DOHH2 (cell line): ENCODE measurements around the gene PAX7.

ENCODE experiments used
- EZH2phosphoT487 ChIP-seq: fragments of 200-600 bp; sonication (generic); IDR thresholded peaks from 2 replicates; pipeline ENCODE4 v1.6.1; 2017; ENCODE audit warnings: borderline replicate concordance, mild to moderate bottlenecking, antibody characterized with exemption, low read length, moderate library complexity, mixed read lengths
- TF ChIP-seq, protein P1 (sequence below): fragments of 200-600 bp; sonication (generic); IDR thresholded peaks from one replicate; pipeline ENCODE4 v1.5.1; 2014; ENCODE audit warnings: antibody characterized with exemption, mild to moderate bottlenecking, low read depth, low read length; ENCODE audit not compliant: poor library complexity, severe bottlenecking

DNA sequence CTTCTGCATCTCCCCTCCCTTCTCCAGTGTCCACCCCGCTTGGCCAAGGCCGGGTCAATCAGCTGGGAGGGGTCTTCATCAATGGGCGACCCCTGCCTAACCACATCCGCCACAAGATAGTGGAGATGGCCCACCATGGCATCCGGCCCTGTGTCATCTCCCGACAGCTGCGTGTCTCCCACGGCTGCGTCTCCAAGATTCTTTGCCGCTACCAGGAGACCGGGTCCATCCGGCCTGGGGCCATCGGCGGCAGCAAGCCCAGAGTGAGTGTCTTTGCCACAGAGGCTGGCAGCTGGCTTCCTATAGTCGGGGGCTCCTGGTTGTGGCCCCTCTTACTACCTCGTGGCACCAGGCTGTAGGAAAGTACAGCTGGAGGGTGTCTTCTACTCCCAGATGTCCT, 3.6 kb downstream of the PAX7 start:
- TF ChIP-seq, protein P1, sequence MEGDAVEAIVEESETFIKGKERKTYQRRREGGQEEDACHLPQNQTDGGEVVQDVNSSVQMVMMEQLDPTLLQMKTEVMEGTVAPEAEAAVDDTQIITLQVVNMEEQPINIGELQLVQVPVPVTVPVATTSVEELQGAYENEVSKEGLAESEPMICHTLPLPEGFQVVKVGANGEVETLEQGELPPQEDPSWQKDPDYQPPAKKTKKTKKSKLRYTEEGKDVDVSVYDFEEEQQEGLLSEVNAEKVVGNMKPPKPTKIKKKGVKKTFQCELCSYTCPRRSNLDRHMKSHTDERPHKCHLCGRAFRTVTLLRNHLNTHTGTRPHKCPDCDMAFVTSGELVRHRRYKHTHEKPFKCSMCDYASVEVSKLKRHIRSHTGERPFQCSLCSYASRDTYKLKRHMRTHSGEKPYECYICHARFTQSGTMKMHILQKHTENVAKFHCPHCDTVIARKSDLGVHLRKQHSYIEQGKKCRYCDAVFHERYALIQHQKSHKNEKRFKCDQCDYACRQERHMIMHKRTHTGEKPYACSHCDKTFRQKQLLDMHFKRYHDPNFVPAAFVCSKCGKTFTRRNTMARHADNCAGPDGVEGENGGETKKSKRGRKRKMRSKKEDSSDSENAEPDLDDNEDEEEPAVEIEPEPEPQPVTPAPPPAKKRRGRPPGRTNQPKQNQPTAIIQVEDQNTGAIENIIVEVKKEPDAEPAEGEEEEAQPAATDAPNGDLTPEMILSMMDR, result no peak
- no peak for TF ChIP-seq EZH2phosphoT487
